KMS-11 (cell line): ENCODE data around the gene KLK13.

Source experiments
- H2AFZ ChIP-seq: fragments of 200-600 bp; sonication (generic); 2 replicates; pipeline ENCODE4 v1.6.1; 2016; ENCODE audit warnings: antibody characterized with exemption, mixed run types, low read depth
- H3K27ac ChIP-seq: fragments of 200-600 bp; sonication (generic); 2 replicates; pipeline ENCODE4 v1.6.1; 2016; ENCODE audit warnings: mild to moderate bottlenecking, mixed run types
- H3K27me3 ChIP-seq: fragments of 200-600 bp; sonication (generic); 2 replicates; pipeline ENCODE4 v1.6.1; 2017; ENCODE audit warnings: mild to moderate bottlenecking, low read depth, mixed run types, moderate library complexity; ENCODE audit not compliant: insufficient read depth
- H3K36me3 ChIP-seq: fragments of 200-600 bp; sonication (generic); 2 replicates; pipeline ENCODE4 v1.6.1; 2017; ENCODE audit warnings: mild to moderate bottlenecking, mixed run types; ENCODE audit not compliant: insufficient read depth
- H3K4me1 ChIP-seq: fragments of 200-600 bp; sonication (generic); 2 replicates; pipeline ENCODE4 v1.6.1; 2016; ENCODE audit warnings: mild to moderate bottlenecking, low read depth, mixed run types; ENCODE audit not compliant: poor library complexity, severe bottlenecking
- H3K4me2 ChIP-seq: fragments of 200-600 bp; sonication (generic); 2 replicates; pipeline ENCODE4 v1.7.0; 2016; ENCODE audit warnings: mild to moderate bottlenecking, mixed run types
- H3K4me3 ChIP-seq: fragments of 200-600 bp; sonication (generic); IDR thresholded peaks from 2 replicates; pipeline ENCODE4 v1.6.1; 2017; ENCODE audit warnings: low read depth, low read length, mixed read lengths; ENCODE audit not compliant: insufficient read depth
- H3K79me2 ChIP-seq: fragments of 200-600 bp; sonication (generic); 2 replicates; pipeline ENCODE4 v1.6.1; 2016; ENCODE audit warnings: low read depth, mixed run types; ENCODE audit not compliant: insufficient read depth
- H3K9ac ChIP-seq: fragments of 200-600 bp; sonication (generic); 2 replicates; pipeline ENCODE4 v1.6.1; 2016; ENCODE audit warnings: mild to moderate bottlenecking, mixed run types
- H4K20me1 ChIP-seq: fragments of 200-600 bp; sonication (generic); 2 replicates; pipeline ENCODE4 v1.6.1; 2016; ENCODE audit warnings: mild to moderate bottlenecking, mixed run types; ENCODE audit not compliant: insufficient read depth
- CTCF ChIP-seq: fragments of 200-600 bp; sonication (generic); conservative IDR thresholded peaks from 2 replicates; pipeline ENCODE4 v1.6.1; 2017; ENCODE audit warnings: low read depth, mild to moderate bottlenecking, antibody characterized with exemption, low read length, moderate library complexity, mixed read lengths

KLK13 gene

GRCh38 chr19:51025401-51025800, 39.5 kb downstream of the KLK13 start:
- Histone ChIP-seq H3K4me3 (no peak overlapping the region), H3K27me3 (peaks cover 2% of the 10 kb centered on the region; the same call in 1 of the 2 replicates), H3K4me1 (no peaks in the 10 kb centered on the region), H3K36me3 (no peaks in the 10 kb centered on the region), H3K9ac (no peak overlapping the region), H2AFZ (no peak overlapping the region), H4K20me1 (no peaks in the 10 kb centered on the region), H3K4me2 (no peak overlapping the region), H3K79me2 (no peaks in the 10 kb centered on the region), H3K27ac (no peak overlapping the region)
- TF ChIP-seq CTCF = no peak

- Histone ChIP-seq H4K20me1 (no peaks in the 10 kb centered on the region), H3K9ac (no peak overlapping the region), H3K36me3 (no peaks in the 10 kb centered on the region), H3K27me3 (peaks cover 2% of the 10 kb centered on the region; the same call in 1 of the 2 replicates), H2AFZ (no peak overlapping the region), H3K79me2 (no peaks in the 10 kb centered on the region), H3K4me3 (no peak overlapping the region), H3K27ac (no peak overlapping the region), H3K4me2 (no peak overlapping the region), H3K4me1 (no peaks in the 10 kb centered on the region)
- no peak for TF ChIP-seq CTCF
These were observed 40.0 kb downstream of the KLK13 start for GRCh38 chr19:51024924-51025323.

- TF ChIP-seq CTCF = no peak
- Histone ChIP-seq H3K9ac (no peak overlapping the region), H3K27me3 (peaks cover 2% of the 10 kb centered on the region; the same call in 1 of the 2 replicates), H3K4me1 (no peaks in the 10 kb centered on the region), H3K79me2 (no peaks in the 10 kb centered on the region), H3K27ac (no peak overlapping the region), H4K20me1 (no peaks in the 10 kb centered on the region), H3K4me2 (no peak overlapping the region), H3K36me3 (no peaks in the 10 kb centered on the region), H3K4me3 (no peak overlapping the region), H2AFZ (no peak overlapping the region)
These were observed 40.9 kb downstream of the KLK13 start for GRCh38 chr19:51023946-51024345.

- H3K27ac ChIP-seq = no peak overlapping the region
- no peaks in the 10 kb centered on the region for H4K20me1 ChIP-seq
- no peak for TF ChIP-seq CTCF
- no peak overlapping the region for H3K9ac ChIP-seq
- H3K36me3 ChIP-seq = no peaks in the 10 kb centered on the region
- H3K27me3 ChIP-seq = peaks cover 2% of the 10 kb centered on the region; the same call in 1 of the 2 replicates
- H3K4me1 ChIP-seq = no peaks in the 10 kb centered on the region
- H3K4me2 ChIP-seq = no peak overlapping the region
- no peaks in the 10 kb centered on the region for H3K79me2 ChIP-seq
- no peak overlapping the region for H3K4me3 ChIP-seq
- H2AFZ ChIP-seq = no peak overlapping the region
These were observed 42.4 kb downstream of the KLK13 start for GRCh38 chr19:51022526-51022925.
